Panc1 (cell line): ENCODE results near the gene SLC7A7.

Source experiments
- CTCF ChIP-seq: fragments of 450-650 bp; IDR thresholded peaks from 2 replicates; pipeline ENCODE4 v1.5.1; 2017; ENCODE audit warnings: mild to moderate bottlenecking
- POLR2AphosphoS5 ChIP-seq: IDR thresholded peaks from 2 replicates; pipeline ENCODE4 v1.6.1; 2012; ENCODE audit warnings: mild to moderate bottlenecking, low read depth, low read length, moderate library complexity
- SIN3A ChIP-seq: IDR thresholded peaks from 2 replicates; pipeline ENCODE4 v1.6.1; 2012; ENCODE audit warnings: low read depth, mild to moderate bottlenecking, low read length, moderate library complexity, borderline replicate concordance; ENCODE audit not compliant: insufficient read depth

GRCh38 chr14:22748631-22749068 is 66.6 kb downstream of the SLC7A7 start:
- TF ChIP-seq CTCF (no peak), POLR2AphosphoS5 (no peak), SIN3A (no peak)
